ENCODE data around the gene RBM33.

Gene RBM33

DNA sequence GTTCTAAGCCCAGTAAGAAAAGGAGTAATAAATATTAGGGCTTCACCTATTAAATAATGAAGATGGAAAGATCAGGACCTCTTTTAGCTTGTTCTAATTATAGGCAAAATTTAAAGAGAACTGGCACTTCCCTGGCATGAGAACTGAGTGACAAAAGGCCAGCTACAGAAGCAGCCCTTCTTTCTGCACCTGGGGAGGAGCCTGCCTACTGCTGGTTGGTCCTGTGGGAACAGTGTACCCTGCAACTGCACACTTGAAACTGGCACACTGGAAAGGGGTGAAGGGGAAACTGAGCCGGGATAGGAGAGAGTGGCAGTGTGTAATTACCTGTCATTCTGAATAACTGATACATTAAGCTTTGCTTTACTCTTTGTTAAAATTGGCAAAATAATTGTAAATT, 87.4 kb downstream of the RBM33 start:
- no peak for DNase-seq (ENCODE audit: low read depth)
- H3K4me3 ChIP-seq (ENCODE audit: control insufficient read depth, low read depth, low read length), result no peak overlapping the region
- TF ChIP-seq, protein P1, sequence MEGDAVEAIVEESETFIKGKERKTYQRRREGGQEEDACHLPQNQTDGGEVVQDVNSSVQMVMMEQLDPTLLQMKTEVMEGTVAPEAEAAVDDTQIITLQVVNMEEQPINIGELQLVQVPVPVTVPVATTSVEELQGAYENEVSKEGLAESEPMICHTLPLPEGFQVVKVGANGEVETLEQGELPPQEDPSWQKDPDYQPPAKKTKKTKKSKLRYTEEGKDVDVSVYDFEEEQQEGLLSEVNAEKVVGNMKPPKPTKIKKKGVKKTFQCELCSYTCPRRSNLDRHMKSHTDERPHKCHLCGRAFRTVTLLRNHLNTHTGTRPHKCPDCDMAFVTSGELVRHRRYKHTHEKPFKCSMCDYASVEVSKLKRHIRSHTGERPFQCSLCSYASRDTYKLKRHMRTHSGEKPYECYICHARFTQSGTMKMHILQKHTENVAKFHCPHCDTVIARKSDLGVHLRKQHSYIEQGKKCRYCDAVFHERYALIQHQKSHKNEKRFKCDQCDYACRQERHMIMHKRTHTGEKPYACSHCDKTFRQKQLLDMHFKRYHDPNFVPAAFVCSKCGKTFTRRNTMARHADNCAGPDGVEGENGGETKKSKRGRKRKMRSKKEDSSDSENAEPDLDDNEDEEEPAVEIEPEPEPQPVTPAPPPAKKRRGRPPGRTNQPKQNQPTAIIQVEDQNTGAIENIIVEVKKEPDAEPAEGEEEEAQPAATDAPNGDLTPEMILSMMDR (IDR thresholded peaks at IDR 0.05; ENCODE audit: control insufficient read depth, insufficient read depth, low read depth, low read length, missing control alignments), result no peak

DNA sequence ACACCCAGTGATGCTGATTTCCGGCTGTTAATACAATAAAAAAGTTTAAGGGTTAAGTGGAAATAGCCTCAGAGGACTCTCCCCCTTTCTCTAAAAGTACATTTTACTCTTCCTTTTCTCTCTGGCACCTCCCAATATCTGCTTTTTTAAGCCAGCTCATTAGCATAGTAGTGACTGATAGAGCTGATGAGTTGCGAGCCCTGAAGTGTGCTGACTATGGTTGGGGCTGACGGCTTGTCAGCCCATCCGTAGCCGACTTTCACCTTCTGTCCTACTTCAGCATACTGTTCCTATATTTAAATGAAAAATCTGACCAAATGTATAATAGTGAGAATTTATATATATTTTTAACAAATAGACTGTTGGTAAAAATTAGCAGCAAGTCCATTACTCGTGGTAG, 87.8 kb downstream of the RBM33 start:
- no peak for DNase-seq (ENCODE audit: low read depth)
- TF ChIP-seq, protein P1 (IDR thresholded peaks at IDR 0.05; ENCODE audit: control insufficient read depth, insufficient read depth, low read depth, low read length, missing control alignments), result no peak
- no peak overlapping the region for H3K4me3 ChIP-seq (ENCODE audit: control insufficient read depth, low read depth, low read length)

DNA sequence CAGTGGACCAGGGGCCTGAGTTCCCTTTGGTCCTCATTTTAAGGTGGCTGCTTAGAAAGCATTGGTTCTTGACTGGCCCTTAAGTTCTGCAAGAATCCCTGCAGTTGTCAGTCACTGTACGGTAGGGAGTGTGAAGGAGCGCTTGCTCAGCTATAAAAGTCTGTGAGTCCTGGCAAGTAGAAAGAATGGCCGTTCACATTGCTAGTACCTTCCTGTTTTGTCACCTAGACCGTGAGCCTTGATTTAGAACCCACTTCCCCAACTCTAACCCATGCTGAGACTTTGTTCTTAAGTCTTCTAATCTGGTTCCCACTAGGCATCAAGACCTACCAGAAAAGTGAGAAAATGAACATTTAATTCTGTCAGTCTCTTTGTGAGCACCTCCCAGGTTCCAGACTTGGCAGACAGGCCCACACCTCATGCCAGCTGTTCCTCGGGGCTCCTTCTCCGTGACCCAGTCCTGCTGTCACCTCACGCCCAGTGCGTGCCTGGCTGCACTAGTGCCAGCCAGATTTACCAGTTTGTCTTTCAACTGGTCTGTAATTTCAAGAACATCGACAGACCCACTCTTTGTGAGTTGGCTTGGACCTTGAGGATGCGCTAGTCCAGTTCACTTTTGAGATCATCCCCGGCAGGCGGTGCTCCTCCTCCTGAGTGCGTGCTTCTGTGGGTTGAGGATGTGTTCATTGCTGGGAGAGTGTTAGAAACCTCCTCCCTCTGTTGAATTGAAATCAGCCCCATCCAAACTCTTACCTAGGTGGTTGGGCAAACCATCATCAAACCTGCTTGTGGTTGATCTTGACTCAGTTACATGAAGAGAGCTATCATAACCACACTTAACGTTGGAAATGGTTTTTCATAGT, 89.4 kb downstream of the RBM33 start:
- TF ChIP-seq, protein P1 (IDR thresholded peaks at IDR 0.05; ENCODE audit: control insufficient read depth, insufficient read depth, low read depth, low read length, missing control alignments), result no peak
- no peak overlapping the region for H3K4me3 ChIP-seq (ENCODE audit: control insufficient read depth, low read depth, low read length)
- DNase-seq (ENCODE audit: low read depth), result no peak

DNA sequence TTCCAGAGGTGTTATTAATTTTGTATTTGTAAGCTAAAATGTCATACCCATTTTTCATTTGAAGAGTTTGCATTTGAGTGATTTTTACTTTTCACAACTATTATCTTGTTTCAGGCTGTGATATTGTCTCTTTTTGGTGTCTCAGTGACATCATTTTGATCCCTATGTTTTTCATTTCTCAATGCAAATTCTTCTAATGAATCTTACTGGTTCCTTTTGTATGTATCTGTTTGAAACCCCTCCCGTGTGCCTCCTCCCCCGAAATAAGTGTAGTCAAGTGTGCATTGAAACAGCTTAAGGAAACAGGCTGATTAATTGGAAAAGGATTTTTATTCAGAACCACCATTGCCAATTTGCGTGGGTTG, 90.0 kb downstream of the RBM33 start:
- TF ChIP-seq, protein P1 (IDR thresholded peaks at IDR 0.05; ENCODE audit: control insufficient read depth, insufficient read depth, low read depth, low read length, missing control alignments), result no peak
- H3K4me3 ChIP-seq (ENCODE audit: control insufficient read depth, low read depth, low read length), result no peak overlapping the region
- no peak for DNase-seq (ENCODE audit: low read depth)

DNA sequence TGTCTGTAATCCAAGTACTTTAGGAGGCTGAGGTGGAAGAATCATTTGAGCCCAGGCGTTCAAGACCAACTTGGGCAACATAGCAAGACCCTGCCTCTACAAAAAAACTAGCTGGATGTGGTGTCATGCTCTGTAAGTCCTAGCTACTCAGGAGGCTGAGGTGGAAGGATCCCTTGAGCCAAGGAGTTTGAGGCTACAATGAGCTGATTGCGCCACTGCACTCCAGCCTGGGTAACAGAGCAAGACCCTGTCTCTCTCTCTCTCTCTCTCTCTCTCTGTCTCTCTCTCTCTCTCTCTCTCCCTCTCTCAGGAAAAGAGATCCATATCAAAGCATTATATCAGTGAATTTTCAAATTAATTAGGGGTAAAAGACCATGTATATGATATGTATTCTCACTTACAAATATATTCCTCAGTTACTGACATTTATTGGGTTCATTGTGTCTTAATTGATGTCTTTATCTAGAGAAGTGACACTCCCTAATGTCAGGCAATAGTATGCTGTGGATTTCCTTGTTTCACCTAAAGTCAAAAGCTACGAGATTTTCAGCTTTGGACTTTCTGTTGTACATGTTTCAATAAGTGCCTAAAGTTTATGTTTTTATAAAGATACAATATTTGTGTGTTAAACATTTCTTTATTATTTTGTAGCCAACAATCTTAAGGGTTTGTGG, 91.1 kb downstream of the RBM33 start:
- DNase-seq (ENCODE audit: low read depth), result no peak
- TF ChIP-seq, protein P1 (IDR thresholded peaks at IDR 0.05; ENCODE audit: control insufficient read depth, insufficient read depth, low read depth, low read length, missing control alignments), result no peak
- no peak overlapping the region for H3K4me3 ChIP-seq (ENCODE audit: control insufficient read depth, low read depth, low read length)

DNA sequence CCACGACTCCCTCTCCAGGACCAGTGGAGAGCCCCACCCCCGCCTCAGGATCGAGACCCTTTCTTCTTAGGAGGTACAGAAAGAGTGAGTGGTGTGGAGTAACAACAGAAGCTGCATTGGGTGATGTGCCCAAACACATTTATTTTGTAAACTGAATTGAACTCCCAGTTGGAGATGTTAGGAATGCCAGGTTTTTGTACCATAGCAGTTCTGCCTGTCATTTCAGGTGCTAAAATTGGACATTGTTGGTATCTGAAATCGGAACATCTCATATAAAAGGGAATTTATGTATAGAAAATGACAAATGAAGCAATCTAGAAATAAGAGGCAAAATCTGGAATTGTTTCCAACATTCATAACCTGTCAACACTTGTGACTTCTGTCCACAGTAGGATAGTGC, 93.1 kb downstream of the RBM33 start:
- no peak for DNase-seq (ENCODE audit: low read depth)
- H3K4me3 ChIP-seq (ENCODE audit: control insufficient read depth, low read depth, low read length), result no peak overlapping the region
- TF ChIP-seq, protein P1 (IDR thresholded peaks at IDR 0.05; ENCODE audit: control insufficient read depth, insufficient read depth, low read depth, low read length, missing control alignments), result no peak
